CD8-positive, alpha-beta memory T cell (primary cell): Measurements from ENCODE around the gene FAM219A. TPM values are rescaled to one million over a fixed set of nuclear protein-coding genes. Genes with fewer than 3 reads are reported as not detected.
"Not testable (repeated sequence)": the region's sequence is repeated elsewhere in the genome, so short reads cannot be mapped to it uniquely, and the experiment has no call there.

Experiments used
- CTCF ChIA-PET: fragments of 350-600 bp; sonication (Branson Sonifier 250); formaldehyde crosslinking; loops from one replicate; lab custom pipeline; 2021; ENCODE audit warnings: antibody characterized with exemption; lab: Charles Lee
- POLR2A ChIA-PET: fragments of 350-600 bp; sonication (Branson Sonifier 250); formaldehyde crosslinking; loops from one replicate; lab custom pipeline; 2021; ENCODE audit warnings: antibody characterized with exemption; lab: Charles Lee
- DNase-seq, 5 donors: peaks; one replicate each; pipeline versions ENCODE4 v3.0.0 to v3.0.0-alpha.2; 2020 to 2022; ENCODE audit warnings: mixed read lengths in 1 of 5
- H3K27ac ChIP-seq: one replicate; pipeline ENCODE4 v1.7.0; 2013; ENCODE audit warnings: low read depth, mild to moderate bottlenecking, low read length, moderate library complexity
- H3K27me3 ChIP-seq: 2 replicates; pipeline ENCODE4 v1.7.0; 2013; ENCODE audit warnings: low read length, mild to moderate bottlenecking; ENCODE audit not compliant: insufficient read depth, poor library complexity, severe bottlenecking
- H3K36me3 ChIP-seq: 2 replicates; pipeline ENCODE4 v1.7.0; 2013; ENCODE audit warnings: mild to moderate bottlenecking, low read length, moderate library complexity; ENCODE audit not compliant: insufficient read depth
- H3K4me1 ChIP-seq: 2 replicates; pipeline ENCODE4 v1.7.0; 2013; ENCODE audit warnings: mild to moderate bottlenecking, low read length, moderate library complexity; ENCODE audit not compliant: insufficient read depth
- H3K4me3 ChIP-seq: 2 replicates; pipeline ENCODE4 v1.7.0; 2013; ENCODE audit warnings: mild to moderate bottlenecking, low read length
- H3K9me3 ChIP-seq: 2 replicates; pipeline ENCODE4 v1.7.0; 2013; ENCODE audit warnings: mild to moderate bottlenecking, low read length
- H3K27ac Mint-ChIP-seq, 8 donors: one replicate each; pipeline ENCODE4 v1.8.0; 2020 to 2021; ENCODE audit warnings: mixed read lengths in 8 of 8, mild to moderate bottlenecking in 6 of 8, inconsistent platforms in 3 of 8, moderate library complexity in 3 of 8
- H3K27me3 Mint-ChIP-seq, 2 donors: one replicate each; pipeline ENCODE4 v1.8.0; 2020 to 2021; ENCODE audit warnings: mixed read lengths in 2 of 2, mild to moderate bottlenecking in 1 of 2, moderate library complexity in 1 of 2
- H3K36me3 Mint-ChIP-seq, 3 donors: one replicate each; pipeline ENCODE4 v1.8.0; 2020 to 2021; ENCODE audit warnings: mixed read lengths in 3 of 3, inconsistent platforms in 1 of 3, mild to moderate bottlenecking in 1 of 3
- H3K4me1 Mint-ChIP-seq, 3 donors: one replicate each; pipeline ENCODE4 v1.8.0; 2020 to 2021; ENCODE audit warnings: mixed read lengths in 3 of 3, inconsistent platforms in 1 of 3, mild to moderate bottlenecking in 1 of 3
- H3K4me3 Mint-ChIP-seq, 7 donors: one replicate each; pipeline ENCODE4 v1.8.0; 2020 to 2021; ENCODE audit warnings: mixed read lengths in 7 of 7, mild to moderate bottlenecking in 6 of 7, moderate library complexity in 4 of 7, inconsistent platforms in 2 of 7
- H3K9me3 Mint-ChIP-seq, 5 donors: one replicate each; pipeline ENCODE4 v1.8.0; 2020 to 2022; ENCODE audit warnings: mixed read lengths in 5 of 5, mild to moderate bottlenecking in 3 of 5, moderate library complexity in 2 of 5, inconsistent platforms in 1 of 5
- polyA plus RNA-seq: library from polyadenylated mRNA; unstranded; fragments of 300-500 nt; fragmentation: Illumina TruSeq; gene quantifications from one replicate; pipeline ENCODE4 v1.2.3, GENCODE V29; 2021
- total RNA-seq, 2 experiments: library from RNA; stranded (reverse); gene quantifications; one replicate each; pipeline ENCODE4 v1.2.3, GENCODE V29; 2021

Gene FAM219A
- total and polyA plus RNA-seq, 3 experiments from 2014 or later: 1.7 to 10.5 (median 9.4) TPM

DNA sequence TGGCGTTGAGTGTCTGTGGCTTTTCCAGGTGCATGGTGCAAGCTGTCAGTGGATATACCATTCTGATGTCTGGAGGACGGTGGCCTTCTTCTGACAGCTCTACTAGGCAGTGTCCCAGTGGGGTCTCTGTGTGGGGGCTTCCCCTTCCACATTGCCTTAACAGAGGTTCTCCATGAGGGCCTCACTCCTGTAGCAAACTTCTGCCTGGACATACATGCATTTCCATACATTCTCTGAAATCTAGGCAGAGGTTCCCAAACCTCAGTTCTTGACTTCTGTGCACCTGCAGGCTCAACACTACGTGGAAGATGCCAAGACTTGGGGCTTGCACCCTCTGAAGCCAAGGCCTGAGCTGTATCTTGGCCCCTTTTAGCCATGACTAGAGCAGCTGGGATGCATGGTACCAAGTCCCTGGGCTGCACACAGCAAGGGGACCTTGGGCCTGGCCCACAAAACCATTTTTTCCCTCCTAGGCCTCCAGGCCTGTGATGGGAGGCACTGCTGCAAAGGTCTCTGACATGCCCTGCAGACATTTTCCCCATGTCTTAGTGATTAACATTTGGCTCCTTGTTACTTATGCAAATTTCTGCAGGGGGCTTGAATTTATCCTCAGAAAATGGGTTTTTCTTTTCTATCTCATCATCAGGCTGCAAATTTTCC lies 90.5 kb downstream of the FAM219A start:
- POLR2A ChIA-PET, H3K27me3 ChIP-seq, DNase-seq, H3K27ac Mint-ChIP-seq, H3K9me3 Mint-ChIP-seq, H3K4me3 ChIP-seq, H3K27ac ChIP-seq, H3K36me3 ChIP-seq, H3K27me3 Mint-ChIP-seq, H3K4me3 Mint-ChIP-seq, CTCF ChIA-PET, H3K4me1 Mint-ChIP-seq, H3K9me3 ChIP-seq: not testable (repeated sequence)
- H3K4me1 ChIP-seq: peaks cover 18% of the 10 kb centered on the region
- H3K36me3 Mint-ChIP-seq: peaks cover 0 to 11% (median 3%) of the 10 kb centered on the region in 3 donors

DNA sequence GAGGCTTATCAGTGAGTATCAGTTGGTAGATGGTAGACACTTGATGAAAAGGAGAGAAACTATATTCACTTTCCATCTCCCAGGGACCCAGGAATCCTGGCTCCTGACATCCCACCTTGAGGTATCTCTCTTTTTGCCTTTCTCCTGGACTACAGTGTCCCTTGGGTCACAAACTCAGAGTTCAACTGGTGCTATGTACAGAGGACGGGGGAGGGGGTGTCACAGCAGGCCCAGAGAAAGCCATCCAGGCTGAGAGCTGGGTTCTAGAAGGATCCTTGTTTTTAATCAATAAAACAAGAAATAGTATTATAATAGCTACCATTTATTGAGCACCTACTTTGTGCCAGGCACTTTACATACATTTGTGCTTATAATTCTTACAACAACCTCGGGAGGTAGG lies 92.0 kb downstream of the FAM219A start:
- peaks cover 0 to 7% (median 0%) of the 10 kb centered on the region in 3 donors for H3K4me1 Mint-ChIP-seq
- Histone ChIP-seq H3K4me1 (peaks cover 18% of the 10 kb centered on the region), H3K36me3 (no peaks in the 10 kb centered on the region), H3K4me3 (no peak overlapping the region), H3K9me3 (no peaks in the 10 kb centered on the region), H3K27ac (no peak overlapping the region), H3K27me3 (no peaks in the 10 kb centered on the region)
- H3K4me3 Mint-ChIP-seq: no peak overlapping the region
- H3K27ac Mint-ChIP-seq: no peak overlapping the region
- H3K27me3 Mint-ChIP-seq: no peaks in the 10 kb centered on the region
- no peaks in the 10 kb centered on the region for H3K9me3 Mint-ChIP-seq
- DNase-seq: no peak
- peaks cover 0 to 11% (median 0%) of the 10 kb centered on the region in 3 donors for H3K36me3 Mint-ChIP-seq
- ChIA-PET CTCF (no interaction called here), POLR2A (no interaction called here)

DNA sequence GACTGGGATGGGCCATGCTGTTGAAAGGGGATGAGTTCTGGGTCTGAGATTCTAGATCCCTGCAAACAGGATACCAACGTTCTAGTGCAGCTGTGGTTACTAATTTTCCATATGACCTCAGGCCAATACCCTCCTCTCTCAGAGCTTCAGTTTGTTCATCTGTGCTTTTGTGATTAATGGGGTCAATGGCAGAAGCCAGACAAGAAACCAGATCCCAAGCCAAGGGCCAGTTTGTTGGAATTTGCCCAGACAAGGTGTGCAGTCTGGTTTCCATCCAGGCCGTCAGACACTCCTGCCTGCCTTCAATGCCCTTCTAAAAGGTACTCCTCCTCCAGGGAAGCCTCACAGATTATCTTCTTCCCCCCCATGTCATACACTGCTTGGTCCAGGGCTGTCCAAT lies 93.1 kb downstream of the FAM219A start:
- Histone ChIP-seq H3K4me3 (no peak overlapping the region), H3K36me3 (no peaks in the 10 kb centered on the region), H3K9me3 (no peaks in the 10 kb centered on the region), H3K4me1 (peaks cover 18% of the 10 kb centered on the region), H3K27ac (no peak overlapping the region), H3K27me3 (no peaks in the 10 kb centered on the region)
- Mint-ChIP-seq H3K4me3 (no peak overlapping the region), H3K27ac (no peak overlapping the region), H3K9me3 (no peaks in the 10 kb centered on the region), H3K27me3 (no peaks in the 10 kb centered on the region), H3K4me1 (peaks cover 0 to 7% (median 0%) of the 10 kb centered on the region in 3 donors), H3K36me3 (peaks cover 0 to 11% (median 0%) of the 10 kb centered on the region in 3 donors)
- ChIA-PET POLR2A (no interaction called here), CTCF (interaction anchor here (1.0 kb wide), 1 partner anchor 272 kb away, joined by 4 read pairs; the partner anchor contains the start of gene SIGMAR1)
- no peak for DNase-seq

DNA sequence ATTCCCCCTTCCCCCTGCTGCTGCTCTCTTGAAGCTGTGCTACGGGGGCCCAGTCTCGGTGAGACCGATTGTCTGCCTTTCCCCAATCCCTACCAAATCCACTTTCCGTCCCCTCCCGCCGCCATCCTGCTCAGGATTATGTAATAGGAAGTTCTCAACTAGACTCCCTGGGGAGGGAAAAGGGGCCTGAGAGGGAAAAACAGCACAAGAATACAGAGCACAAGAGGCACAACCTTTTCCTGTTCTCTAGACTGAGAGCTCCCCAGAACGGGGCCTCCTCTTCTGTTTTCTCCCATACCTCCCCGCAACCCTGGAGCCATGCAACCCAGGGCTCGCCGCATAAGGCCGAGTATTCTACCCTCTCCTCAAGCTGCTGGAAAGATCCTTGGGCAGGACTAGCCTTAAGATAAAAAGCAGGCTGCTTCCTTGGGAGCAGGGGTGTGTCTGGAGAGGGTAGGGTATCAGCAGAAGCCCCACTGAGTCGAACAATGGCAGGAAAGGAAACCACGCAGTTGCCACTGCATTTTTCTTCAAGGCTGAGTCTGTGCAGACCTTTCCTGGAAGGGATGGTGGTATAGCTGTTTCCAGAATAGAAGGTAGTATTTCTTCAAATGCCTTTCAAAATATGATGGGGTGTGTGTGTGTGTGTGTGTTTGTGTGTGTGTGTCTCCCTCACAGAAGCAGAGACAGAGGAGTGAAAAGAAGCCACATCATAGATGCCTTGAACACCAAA lies 94.6 kb downstream of the FAM219A start:
- peak overlapping the region in 2 of 8 donors; percentile 20 to 64 for H3K27ac Mint-ChIP-seq
- DNase-seq: peak in 1 of 5 donors; percentile 38
- ChIA-PET CTCF (no interaction called here), POLR2A (no interaction called here)
- Histone ChIP-seq H3K36me3 (no peaks in the 10 kb centered on the region), H3K27me3 (no peaks in the 10 kb centered on the region), H3K4me3 (no peak overlapping the region), H3K27ac (no peak overlapping the region), H3K4me1 (peaks cover 18% of the 10 kb centered on the region), H3K9me3 (no peaks in the 10 kb centered on the region)
- no peak overlapping the region for H3K4me3 Mint-ChIP-seq
- H3K4me1 Mint-ChIP-seq: peaks cover 0 to 7% (median 0%) of the 10 kb centered on the region in 3 donors
- no peaks in the 10 kb centered on the region for H3K27me3 Mint-ChIP-seq
- H3K36me3 Mint-ChIP-seq: peaks cover 0 to 10% (median 0%) of the 10 kb centered on the region in 3 donors
- no peaks in the 10 kb centered on the region for H3K9me3 Mint-ChIP-seq

DNA sequence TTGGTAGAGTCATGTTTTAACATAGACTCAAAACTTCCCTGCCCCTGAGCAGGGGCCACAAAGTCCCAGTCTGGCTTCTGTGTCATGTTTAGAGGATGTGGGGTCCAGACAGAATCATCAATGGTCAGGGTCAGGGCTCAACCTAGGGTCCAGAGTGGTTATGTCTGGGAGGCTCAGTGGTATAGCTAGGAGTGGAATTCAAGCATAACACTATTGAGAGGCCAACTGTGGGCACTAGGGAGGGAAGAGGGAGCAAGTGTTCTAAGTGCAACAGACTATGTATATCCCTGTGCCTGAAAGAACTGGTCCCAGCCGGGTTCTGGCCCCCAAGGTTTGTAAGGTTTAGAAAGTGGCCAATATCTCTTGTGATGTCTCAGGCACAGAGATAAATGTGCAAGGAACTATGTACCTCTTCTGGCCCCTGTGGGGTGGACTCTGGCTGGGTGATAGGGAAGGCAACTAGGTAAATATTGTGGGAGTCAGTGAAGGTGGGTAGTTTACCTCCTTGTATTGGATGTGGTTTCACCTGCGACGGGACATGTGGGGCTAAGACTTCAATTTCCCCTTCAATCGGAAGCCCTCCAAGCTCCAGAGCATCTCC lies 95.7 kb downstream of the FAM219A start:
- Histone ChIP-seq H3K4me1 (peaks cover 18% of the 10 kb centered on the region), H3K27ac (no peak overlapping the region), H3K4me3 (no peak overlapping the region), H3K27me3 (no peaks in the 10 kb centered on the region), H3K36me3 (no peaks in the 10 kb centered on the region), H3K9me3 (no peaks in the 10 kb centered on the region)
- no peak for DNase-seq
- peaks cover 0 to 7% (median 0%) of the 10 kb centered on the region in 3 donors for H3K4me1 Mint-ChIP-seq
- ChIA-PET CTCF (no interaction called here), POLR2A (no interaction called here)
- H3K27me3 Mint-ChIP-seq: no peaks in the 10 kb centered on the region
- peaks cover 0 to 5% (median under 1%) of the 10 kb centered on the region in 5 donors for H3K9me3 Mint-ChIP-seq
- H3K4me3 Mint-ChIP-seq: no peak overlapping the region
- no peak overlapping the region for H3K27ac Mint-ChIP-seq
- peaks cover 5% of the 10 kb centered on the region in 3 donors for H3K36me3 Mint-ChIP-seq

DNA sequence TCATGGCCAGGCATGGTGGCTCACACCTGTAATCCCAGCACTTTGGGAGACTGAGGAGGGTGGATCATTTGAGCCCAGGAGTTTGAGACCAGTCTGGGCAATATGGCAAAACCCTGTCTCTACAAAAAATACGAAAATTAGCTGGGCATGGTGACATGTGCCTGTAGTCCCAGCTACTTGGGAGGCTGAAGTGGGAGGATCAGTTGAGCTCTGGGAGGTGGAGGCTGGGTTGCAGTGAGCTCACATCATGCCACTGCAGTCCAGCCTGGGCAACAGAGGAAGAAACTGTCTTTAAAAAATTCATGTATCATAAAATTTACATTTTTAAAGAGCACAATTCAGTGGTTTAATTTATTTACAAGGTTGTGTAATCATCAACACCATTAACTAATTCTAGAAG lies 105.4 kb downstream of the FAM219A start:
- H3K4me3 ChIP-seq, H3K27me3 ChIP-seq, H3K4me3 Mint-ChIP-seq, H3K4me1 ChIP-seq, H3K36me3 ChIP-seq, H3K27me3 Mint-ChIP-seq, H3K27ac Mint-ChIP-seq, H3K4me1 Mint-ChIP-seq, DNase-seq, H3K9me3 ChIP-seq, H3K27ac ChIP-seq: not testable (repeated sequence)
- Mint-ChIP-seq H3K36me3 (peaks cover 7 to 33% (median 29%) of the 10 kb centered on the region in 3 donors), H3K9me3 (peaks cover 8 to 23% (median 18%) of the 10 kb centered on the region in 5 donors)
- POLR2A ChIA-PET: interaction anchor here (0.6 kb wide), 1 partner anchor 154 kb away, joined by 3 read pairs; no protein-coding TSS in a partner anchor
- CTCF ChIA-PET: interaction anchor here (0.7 kb wide), 1 partner anchor 8 kb away, joined by 3 read pairs; no protein-coding TSS in a partner anchor

DNA sequence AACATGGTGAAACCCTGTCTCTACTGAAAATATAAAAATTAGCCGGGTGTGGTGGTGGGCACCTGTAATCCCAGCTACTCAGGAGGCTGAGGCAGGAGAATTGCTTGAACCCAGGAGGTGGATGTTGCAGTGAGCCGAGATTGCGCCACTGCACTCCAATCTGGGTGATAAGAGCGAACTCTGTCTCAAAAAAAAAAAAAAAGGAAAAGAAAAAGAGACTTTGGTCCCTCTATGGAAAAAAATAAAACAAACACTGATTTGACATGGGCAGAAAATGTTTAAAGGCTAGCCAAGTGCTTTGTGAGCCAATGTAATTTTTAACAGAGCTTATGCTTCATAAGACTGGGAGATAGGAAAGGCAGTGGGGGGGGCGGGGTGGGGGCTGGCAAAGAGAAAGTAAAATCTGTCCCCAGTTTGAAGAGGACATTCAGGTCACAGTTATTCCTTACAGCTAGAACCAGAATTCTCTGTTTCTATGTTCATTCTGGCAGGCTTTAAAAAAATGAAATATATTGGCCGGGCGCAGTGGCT lies 106.2 kb downstream of the FAM219A start:
- H3K27ac Mint-ChIP-seq, H3K9me3 ChIP-seq, H3K4me3 Mint-ChIP-seq, DNase-seq, H3K4me3 ChIP-seq, H3K4me1 ChIP-seq, CTCF ChIA-PET, H3K36me3 ChIP-seq, H3K27me3 ChIP-seq, H3K4me1 Mint-ChIP-seq, H3K27ac ChIP-seq, H3K27me3 Mint-ChIP-seq: not testable (repeated sequence)
- Mint-ChIP-seq H3K36me3 (peaks cover 7 to 33% (median 21%) of the 10 kb centered on the region in 3 donors), H3K9me3 (peaks cover 4 to 18% (median 13%) of the 10 kb centered on the region in 5 donors)
- POLR2A ChIA-PET: interaction anchor here (0.6 kb wide), 1 partner anchor 153 kb away, joined by 3 read pairs; no protein-coding TSS in a partner anchor
